Neural crest cell (in vitro differentiated cells): ENCODE measurements around the gene FYCO1. TPM values are rescaled to one million over a fixed set of nuclear protein-coding genes. Genes with fewer than 3 reads are reported as not detected.

Source experiments
- DNase-seq: peaks from one replicate; pipeline ENCODE4 v3.0.0; 2021; ENCODE audit warnings: low read depth, mixed read lengths, low spot score
- H3K27ac Mint-ChIP-seq: one replicate; pipeline ENCODE4 v1.8.0; 2021; ENCODE audit warnings: mild to moderate bottlenecking, mixed read lengths; ENCODE audit not compliant: unreplicated experiment
- H3K27me3 Mint-ChIP-seq: 2 replicates; pipeline ENCODE4 v1.8.0; 2021; ENCODE audit warnings: low read depth, mild to moderate bottlenecking, mixed read lengths
- H3K36me3 Mint-ChIP-seq: 2 replicates; pipeline ENCODE4 v1.8.0; 2021; ENCODE audit warnings: low read depth, mild to moderate bottlenecking, mixed read lengths
- H3K4me1 Mint-ChIP-seq: 2 replicates; pipeline ENCODE4 v1.8.0; 2021; ENCODE audit warnings: mixed read lengths
- H3K4me3 Mint-ChIP-seq: one replicate; pipeline ENCODE4 v1.8.0; 2021; ENCODE audit warnings: mild to moderate bottlenecking, mixed read lengths
- H3K9me3 Mint-ChIP-seq: 2 replicates; pipeline ENCODE4 v1.8.0; 2021; ENCODE audit warnings: mixed read lengths
- CTCF ChIP-seq: fragments of 200-600 bp; sonication (generic); conservative IDR thresholded peaks from 2 replicates; pipeline ENCODE4 v1.5.0; 2021; ENCODE audit warnings: antibody characterized with exemption, mild to moderate bottlenecking
- total RNA-seq: library from RNA; stranded (reverse); gene quantifications from 2 replicates; pipeline ENCODE4 v1.2.1, GENCODE V29; 2021

FYCO1 gene
- total RNA-seq, 1 donor from 2014 or later: 9.7 TPM

- no peaks in the 10 kb centered on the region for H3K27me3 Mint-ChIP-seq
- H3K27ac Mint-ChIP-seq: no peak overlapping the region
- H3K36me3 Mint-ChIP-seq: peaks cover 5% of the 10 kb centered on the region
Measured at GRCh38 chr3:45968149-45968548, 27.5 kb downstream of the FYCO1 start.

GRCh38 chr3:45967724-45968123 lies 27.9 kb downstream of the FYCO1 start:
- no peak for TF ChIP-seq CTCF
- no peak overlapping the region for H3K27ac Mint-ChIP-seq
- no peak for DNase-seq
- no peaks in the 10 kb centered on the region for H3K27me3 Mint-ChIP-seq
- H3K4me3 Mint-ChIP-seq: no peak overlapping the region
- H3K4me1 Mint-ChIP-seq: no peaks in the 10 kb centered on the region
- no peaks in the 10 kb centered on the region for H3K9me3 Mint-ChIP-seq
- H3K36me3 Mint-ChIP-seq: peaks cover 5% of the 10 kb centered on the region

More at GRCh38 chr3:45968149-45968548, 27.5 kb downstream of the FYCO1 start:
- no peak for DNase-seq
- H3K4me1 Mint-ChIP-seq: no peaks in the 10 kb centered on the region
- no peak for TF ChIP-seq CTCF
- H3K4me3 Mint-ChIP-seq: no peak overlapping the region
- H3K9me3 Mint-ChIP-seq: no peaks in the 10 kb centered on the region

DNA sequence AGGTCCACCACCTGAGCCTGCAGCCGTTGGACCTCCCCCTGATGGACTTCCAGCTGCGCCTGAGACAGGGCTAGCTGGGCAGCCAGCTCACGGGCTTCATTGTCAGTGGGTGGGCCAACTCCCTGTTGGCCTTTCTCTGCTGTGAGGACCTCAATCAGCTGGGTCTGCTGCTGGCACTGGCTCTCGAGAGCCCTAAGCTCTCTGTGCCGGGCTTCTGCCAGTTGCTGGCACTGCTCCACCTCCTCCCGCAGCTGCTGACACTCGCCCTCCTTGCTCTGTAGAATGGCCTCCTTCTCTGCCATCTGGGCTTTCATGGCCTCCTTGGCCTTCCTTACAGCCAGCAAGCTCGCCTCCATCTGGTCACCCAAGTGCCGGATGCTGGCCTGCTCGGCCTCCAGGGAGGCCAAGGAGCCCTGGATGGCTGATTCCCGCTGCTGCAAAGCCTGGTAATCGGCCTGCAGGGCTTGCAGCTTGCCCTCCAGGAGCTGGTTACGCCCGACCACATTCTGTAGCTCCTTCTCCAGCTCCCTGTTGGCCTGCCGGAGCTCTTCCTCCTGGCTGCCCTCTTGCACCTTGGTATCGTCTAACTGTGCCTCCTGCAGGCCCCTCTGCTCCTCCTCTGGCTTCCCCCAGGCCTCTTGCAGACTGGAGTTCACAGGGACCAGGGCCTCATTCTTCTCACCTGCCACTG lies 28.5 kb downstream of the FYCO1 start:
- Mint-ChIP-seq H3K9me3 (no peaks in the 10 kb centered on the region), H3K27me3 (no peaks in the 10 kb centered on the region), H3K36me3 (peaks cover 5% of the 10 kb centered on the region), H3K4me1 (no peaks in the 10 kb centered on the region), H3K27ac (no peak overlapping the region), H3K4me3 (no peak overlapping the region)
- no peak for TF ChIP-seq CTCF
- no peak for DNase-seq

GRCh38 chr3:45966371-45966791 lies 29.2 kb downstream of the FYCO1 start:
- peak overlapping the region; percentile 35 for H3K27ac Mint-ChIP-seq
- H3K27me3 Mint-ChIP-seq: no peaks in the 10 kb centered on the region
- no peaks in the 10 kb centered on the region for H3K4me1 Mint-ChIP-seq
- H3K4me3 Mint-ChIP-seq: no peak overlapping the region
- no peak for DNase-seq
- H3K9me3 Mint-ChIP-seq: no peaks in the 10 kb centered on the region
- H3K36me3 Mint-ChIP-seq: peaks cover 10% of the 10 kb centered on the region
- TF ChIP-seq CTCF: no peak

- no peak for TF ChIP-seq CTCF
- Mint-ChIP-seq H3K4me3 (no peak overlapping the region), H3K36me3 (peaks cover 14% of the 10 kb centered on the region), H3K27ac (no peak overlapping the region), H3K27me3 (no peaks in the 10 kb centered on the region), H3K9me3 (no peaks in the 10 kb centered on the region), H3K4me1 (no peaks in the 10 kb centered on the region)
- no peak for DNase-seq
Measured at GRCh38 chr3:45965653-45966052, 30.0 kb downstream of the FYCO1 start.
